ENCODE data around the gene ASB11.
A peak's percentile ranks its signal among the peaks of the same experiment; 100 is the strongest.

ASB11 gene

GRCh38 chrX:15335135-15336022 lies 19.9 kb upstream of the ASB11 start, which contains the start of gene PIGA:
TSS of gene PIGA (minus strand) at chrX:15335523. CDS start at chrX:15331930, 3,593 bp downstream.
- Histone ChIP-seq H3K27me3 (replicated peaks) (no peaks in the 10 kb centered on the region), H3K4me3 (ENCODE audit: low read depth, low read length) (peak within 1 kb of the TSS; percentile 71), H3K27ac (peak within 1 kb of the TSS; percentile 77), H3K36me3 (replicated peaks) (no peaks in the 10 kb centered on the region)
- TF ChIP-seq CTCF (IDR thresholded peaks at IDR 0.05; ENCODE audit: low read depth, low read length, missing control alignments), result no peak
- in situ Hi-C loops (cut with HindIII; ENCODE audit: low pct_ligation_motif_present, low sequenced_read_pairs), result no loop called here
- peak; percentile 96 for DNase-seq

- Histone ChIP-seq H3K27ac (peak overlapping the region; percentile 65), H3K36me3 (replicated peaks) (no peaks in the 10 kb centered on the region), H3K4me3 (ENCODE audit: low read depth, low read length) (peak overlapping the region; percentile 71), H3K27me3 (replicated peaks) (no peaks in the 10 kb centered on the region)
- no peak for TF ChIP-seq CTCF (IDR thresholded peaks at IDR 0.05; ENCODE audit: low read depth, low read length, missing control alignments)
- in situ Hi-C loops (cut with HindIII; ENCODE audit: low pct_ligation_motif_present, low sequenced_read_pairs), result no loop called here
- peak; percentile 1 for DNase-seq
Observed at GRCh38 chrX:15334561-15334960, 19.1 kb upstream of the ASB11 start.

GRCh38 chrX:15328821-15329220 lies 13.4 kb upstream of the ASB11 start:
- in situ Hi-C loops (cut with HindIII; ENCODE audit: low pct_ligation_motif_present, low sequenced_read_pairs), result no loop called here
- H3K27me3 ChIP-seq (replicated peaks), result no peaks in the 10 kb centered on the region
- H3K36me3 ChIP-seq (replicated peaks), result no peaks in the 10 kb centered on the region
- no peak for DNase-seq
- no peak for TF ChIP-seq CTCF (IDR thresholded peaks at IDR 0.05; ENCODE audit: low read depth, low read length, missing control alignments)
- no peak overlapping the region for H3K27ac ChIP-seq
- no peak overlapping the region for H3K4me3 ChIP-seq (ENCODE audit: low read depth, low read length)

GRCh38 chrX:15328131-15328530 lies 12.7 kb upstream of the ASB11 start:
- in situ Hi-C loops (cut with HindIII; ENCODE audit: low pct_ligation_motif_present, low sequenced_read_pairs), result no loop called here
- DNase-seq, result no peak
- no peak for TF ChIP-seq CTCF (IDR thresholded peaks at IDR 0.05; ENCODE audit: low read depth, low read length, missing control alignments)
- Histone ChIP-seq H3K27me3 (replicated peaks) (no peaks in the 10 kb centered on the region), H3K36me3 (replicated peaks) (no peaks in the 10 kb centered on the region), H3K27ac (no peak overlapping the region), H3K4me3 (ENCODE audit: low read depth, low read length) (no peak overlapping the region)

GRCh38 chrX:15322472-15322871 lies 7.0 kb upstream of the ASB11 start:
- TF ChIP-seq CTCF (IDR thresholded peaks at IDR 0.05; ENCODE audit: low read depth, low read length, missing control alignments), result no peak
- DNase-seq, result no peak
- no peaks in the 10 kb centered on the region for H3K27me3 ChIP-seq (replicated peaks)
- no peak overlapping the region for H3K4me3 ChIP-seq (ENCODE audit: low read depth, low read length)
- in situ Hi-C loops (cut with HindIII; ENCODE audit: low pct_ligation_motif_present, low sequenced_read_pairs), result no loop called here
- H3K36me3 ChIP-seq (replicated peaks), result no peaks in the 10 kb centered on the region
- no peak overlapping the region for H3K27ac ChIP-seq
